NCI-H69 (cell line): ENCODE results near the gene SULT1A3.
"Not testable (repeated sequence)": the region's sequence is repeated elsewhere in the genome, so short reads cannot be mapped to it uniquely, and the experiment has no call there.

ENCODE experiments used
- DNase-seq: peaks from one replicate; lab custom pipeline; 2025; lab: John Stamatoyannopoulos, UW

Gene SULT1A3

GRCh38 chr16:30186782-30187555 lies 12.1 kb upstream of the SULT1A3 start:
- peak; percentile 38 for DNase-seq

- DNase-seq, result no peak
These were observed 11.5 kb upstream of the SULT1A3 start for GRCh38 chr16:30187556-30187865.

- no peak for DNase-seq
These were observed 11.0 kb upstream of the SULT1A3 start for GRCh38 chr16:30187971-30188561.

GRCh38 chr16:30191158-30191557 lies 7.9 kb upstream of the SULT1A3 start:
- not testable (repeated sequence) for DNase-seq

GRCh38 chr16:30193098-30193497 lies 6.0 kb upstream of the SULT1A3 start:
- not testable (repeated sequence) for DNase-seq

- DNase-seq, result not testable (repeated sequence)
These were observed 5.4 kb upstream of the SULT1A3 start, which contains the start of the genes BOLA2B and SLX1A for GRCh38 chr16:30193615-30194014. Gene BOLA2B (minus strand): TSS chr16:30193666. CDS start chr16:30193595, 71 bp downstream. Gene SLX1A (plus strand): TSS chr16:30193875. CDS start chr16:30194085, 210 bp downstream.

- DNase-seq, result not testable (repeated sequence)
These were observed 4.7 kb upstream of the SULT1A3 start for GRCh38 chr16:30194172-30194925.

GRCh38 chr16:30197001-30197400 lies 2.1 kb upstream of the SULT1A3 start:
- DNase-seq, result not testable (repeated sequence)

GRCh38 chr16:30199608-30200343 lies 721 bp downstream of the SULT1A3 start:
- DNase-seq, result not testable (repeated sequence)

GRCh38 chr16:30205541-30206236 lies 6.6 kb downstream of the SULT1A3 start:
- not testable (repeated sequence) for DNase-seq

- not testable (repeated sequence) for DNase-seq
These were observed 7.2 kb downstream of the SULT1A3 start for GRCh38 chr16:30206252-30206651.

- not testable (repeated sequence) for DNase-seq
These were observed 8.1 kb downstream of the SULT1A3 start for GRCh38 chr16:30207063-30207704.

- DNase-seq, result not testable (repeated sequence)
These were observed 10.0 kb downstream of the SULT1A3 start for GRCh38 chr16:30209032-30209431.

- not testable (repeated sequence) for DNase-seq
These were observed 12.4 kb downstream of the SULT1A3 start for GRCh38 chr16:30211414-30211813.

- DNase-seq, result not testable (repeated sequence)
These were observed 18.0 kb downstream of the SULT1A3 start for GRCh38 chr16:30217082-30217481.

GRCh38 chr16:30248379-30248778 lies 49.3 kb downstream of the SULT1A3 start, which contains the start of gene NPIPB13:
Gene NPIPB13 (minus strand): TSS chr16:30248479. CDS start chr16:30245573, 2,906 bp downstream.
- DNase-seq, result not testable (repeated sequence)
